DND-41 (cell line): Measurements from ENCODE around the gene EID3.

Experiments used
- ATAC-seq: fragments of 200-7000 bp; cut with Tn5 transposase; 3 replicates; pipeline ENCODE4 v1.9.1; 2021; ENCODE audit warnings: low read depth; ENCODE audit not compliant: insufficient read depth
- DNase-seq: peaks from one replicate; pipeline ENCODE4 v3.0.0-alpha.2; 2020
- H2AFZ ChIP-seq: 2 replicates; pipeline ENCODE4 v1.6.0; 2012; ENCODE audit warnings: low read depth, low read length
- H3K27ac ChIP-seq: 2 replicates; pipeline ENCODE4 v1.5.1; 2012; ENCODE audit warnings: low read length, inconsistent platforms
- H3K27me3 ChIP-seq: fragments of 200-600 bp; sonication (generic); 2 replicates; pipeline ENCODE4 v1.6.0; 2012; ENCODE audit warnings: low read length, mild to moderate bottlenecking, inconsistent platforms; ENCODE audit not compliant: insufficient read depth, poor library complexity
- H3K36me3 ChIP-seq: 2 replicates; pipeline ENCODE4 v1.5.1; 2012; ENCODE audit warnings: low read length, inconsistent platforms; ENCODE audit not compliant: insufficient read depth
- H3K4me1 ChIP-seq: 2 replicates; pipeline ENCODE4 v1.5.1; 2012; ENCODE audit warnings: mild to moderate bottlenecking, low read length; ENCODE audit not compliant: insufficient read depth
- H3K4me2 ChIP-seq: 2 replicates; pipeline ENCODE4 v1.6.0; 2012; ENCODE audit warnings: mild to moderate bottlenecking, moderate library complexity, low read length, inconsistent platforms; ENCODE audit not compliant: insufficient read depth
- H3K4me3 ChIP-seq, 2 experiments: fragments of 200-600 bp in 1 of 2; shearing (Covaris generic) in 1 of 2; 2 replicates each; pipeline ENCODE4 v1.5.1; 2012 to 2016; ENCODE audit warnings: inconsistent platforms in 2 of 2, low read length in 2 of 2, mild to moderate bottlenecking in 2 of 2, low read depth in 1 of 2, moderate library complexity in 1 of 2
- H3K79me2 ChIP-seq: 2 replicates; pipeline ENCODE4 v1.6.0; 2012; ENCODE audit warnings: low read length, inconsistent platforms; ENCODE audit not compliant: insufficient read depth
- H3K9ac ChIP-seq: 2 replicates; pipeline ENCODE4 v1.6.0; 2012; ENCODE audit warnings: low read depth, mild to moderate bottlenecking, inconsistent platforms, low read length, moderate library complexity
- H3K9me3 ChIP-seq: 2 replicates; pipeline ENCODE4 v1.5.1; 2012; ENCODE audit warnings: low read length, moderate library complexity, mild to moderate bottlenecking, inconsistent platforms; ENCODE audit not compliant: insufficient read depth, severe bottlenecking
- H4K20me1 ChIP-seq: 2 replicates; pipeline ENCODE4 v1.6.0; 2012; ENCODE audit warnings: low read length; ENCODE audit not compliant: insufficient read depth
- EZH2 ChIP-seq: IDR thresholded peaks from 3 replicates; pipeline ENCODE4 v1.6.1; 2012; ENCODE audit warnings: borderline replicate concordance, low read depth, mild to moderate bottlenecking, moderate library complexity, low read length, inconsistent platforms; ENCODE audit not compliant: severe bottlenecking
- TF ChIP-seq, protein P1 (sequence below): IDR thresholded peaks from 2 replicates; pipeline ENCODE4 v1.5.1; 2012; ENCODE audit warnings: borderline replicate concordance, low read length, moderate library complexity, mild to moderate bottlenecking; ENCODE audit not compliant: poor library complexity, severe bottlenecking; ENCODE audit errors: extremely low read depth

The EID3 gene

DNA sequence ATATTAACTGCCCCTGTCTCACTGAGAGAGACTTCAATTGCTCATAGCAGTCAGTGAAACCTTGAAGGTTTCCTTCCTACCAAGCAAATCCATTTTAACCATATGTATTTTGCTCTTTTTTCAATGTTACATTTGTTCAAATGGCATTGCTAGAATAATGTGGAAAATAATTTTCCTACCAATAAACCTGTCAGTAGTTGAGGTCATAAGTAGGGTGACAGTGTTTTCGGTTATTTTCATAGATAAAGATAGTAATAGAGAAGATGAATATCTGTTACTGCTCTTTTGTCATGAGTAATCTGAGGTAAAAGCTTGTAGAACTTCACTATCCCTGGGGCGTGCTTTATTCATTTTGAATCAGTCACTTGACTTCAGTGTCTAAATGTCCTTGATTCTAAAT lies 32.6 kb downstream of the EID3 start:
- Histone ChIP-seq H3K27ac (no peak overlapping the region), H3K79me2 (no peaks in the 10 kb centered on the region), H2AFZ (no peak overlapping the region), H3K9me3 (no peaks in the 10 kb centered on the region), H4K20me1 (no peaks in the 10 kb centered on the region), H3K36me3 (peaks cover 89% of the 10 kb centered on the region), H3K9ac (no peak overlapping the region), H3K27me3 (no peaks in the 10 kb centered on the region), H3K4me3 (no peak overlapping the region), H3K4me2 (no peak overlapping the region), H3K4me1 (no peaks in the 10 kb centered on the region)
- DNase-seq (no peak), ATAC-seq (no peak)
- TF ChIP-seq EZH2: no peak
- TF ChIP-seq, protein P1, sequence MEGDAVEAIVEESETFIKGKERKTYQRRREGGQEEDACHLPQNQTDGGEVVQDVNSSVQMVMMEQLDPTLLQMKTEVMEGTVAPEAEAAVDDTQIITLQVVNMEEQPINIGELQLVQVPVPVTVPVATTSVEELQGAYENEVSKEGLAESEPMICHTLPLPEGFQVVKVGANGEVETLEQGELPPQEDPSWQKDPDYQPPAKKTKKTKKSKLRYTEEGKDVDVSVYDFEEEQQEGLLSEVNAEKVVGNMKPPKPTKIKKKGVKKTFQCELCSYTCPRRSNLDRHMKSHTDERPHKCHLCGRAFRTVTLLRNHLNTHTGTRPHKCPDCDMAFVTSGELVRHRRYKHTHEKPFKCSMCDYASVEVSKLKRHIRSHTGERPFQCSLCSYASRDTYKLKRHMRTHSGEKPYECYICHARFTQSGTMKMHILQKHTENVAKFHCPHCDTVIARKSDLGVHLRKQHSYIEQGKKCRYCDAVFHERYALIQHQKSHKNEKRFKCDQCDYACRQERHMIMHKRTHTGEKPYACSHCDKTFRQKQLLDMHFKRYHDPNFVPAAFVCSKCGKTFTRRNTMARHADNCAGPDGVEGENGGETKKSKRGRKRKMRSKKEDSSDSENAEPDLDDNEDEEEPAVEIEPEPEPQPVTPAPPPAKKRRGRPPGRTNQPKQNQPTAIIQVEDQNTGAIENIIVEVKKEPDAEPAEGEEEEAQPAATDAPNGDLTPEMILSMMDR: no peak

DNA sequence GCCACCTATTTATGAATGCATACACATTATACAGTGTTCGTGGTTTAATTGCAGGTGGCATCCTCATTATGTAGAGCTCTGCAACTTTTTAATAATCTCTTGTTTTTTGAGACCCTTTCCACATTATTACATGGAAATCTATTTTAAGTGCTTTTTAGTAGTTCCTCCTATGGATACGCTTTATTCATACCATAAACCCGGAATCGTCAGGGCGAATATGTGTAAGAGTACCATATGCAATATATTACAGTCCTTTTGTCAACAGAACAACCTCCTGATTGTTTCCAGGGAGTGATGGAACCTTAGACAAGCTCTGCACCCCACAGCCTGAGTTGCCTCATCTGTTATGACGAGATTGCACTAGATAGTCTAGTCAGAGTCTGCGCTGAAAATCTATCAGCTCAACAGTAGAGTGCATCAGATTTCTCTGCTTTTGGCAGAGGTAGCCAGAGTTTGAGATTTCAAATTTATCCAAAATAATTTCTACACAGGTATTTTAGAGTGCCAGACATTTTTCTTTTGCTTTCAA lies 33.6 kb downstream of the EID3 start:
- Histone ChIP-seq H2AFZ (no peak overlapping the region), H3K36me3 (peaks cover 89% of the 10 kb centered on the region), H3K4me2 (no peak overlapping the region), H3K27me3 (no peaks in the 10 kb centered on the region), H3K4me1 (no peaks in the 10 kb centered on the region), H3K79me2 (no peaks in the 10 kb centered on the region; the same call in 1 of the 2 replicates), H3K9me3 (no peaks in the 10 kb centered on the region), H3K9ac (no peak overlapping the region), H4K20me1 (no peaks in the 10 kb centered on the region; the same call in 1 of the 2 replicates), H3K4me3 (no peak overlapping the region), H3K27ac (no peak overlapping the region)
- DNase-seq (no peak), ATAC-seq (no peak)
- TF ChIP-seq, protein P1: no peak
- no peak for TF ChIP-seq EZH2

DNA sequence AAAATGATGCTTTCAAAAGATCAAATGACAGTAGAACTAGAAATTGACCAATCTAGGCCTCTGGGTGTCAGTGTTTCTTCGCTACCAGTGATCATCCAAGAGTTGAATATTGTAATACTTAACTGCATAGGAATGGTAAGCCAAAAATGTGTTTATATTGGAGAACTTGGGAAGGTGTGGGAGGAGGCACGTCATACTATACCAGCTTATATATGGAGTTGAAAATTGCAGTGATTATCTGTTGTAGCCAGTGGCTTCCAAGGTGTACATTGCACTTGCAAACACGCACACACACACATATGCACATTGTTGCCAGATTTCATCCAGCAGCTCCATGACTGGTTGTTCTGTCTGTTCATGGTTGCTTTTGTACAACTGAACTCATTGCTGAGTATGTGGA lies 36.1 kb downstream of the EID3 start:
- peaks cover 4% of the 10 kb centered on the region; the same call in 1 of the 2 replicates for H4K20me1 ChIP-seq
- H3K27me3 ChIP-seq: no peaks in the 10 kb centered on the region
- ATAC-seq (no peak), DNase-seq (no peak)
- no peak overlapping the region for H2AFZ ChIP-seq
- H3K4me2 ChIP-seq: no peak overlapping the region
- H3K4me3 ChIP-seq: no peak overlapping the region
- peaks cover 87% of the 10 kb centered on the region for H3K36me3 ChIP-seq
- no peaks in the 10 kb centered on the region for H3K4me1 ChIP-seq
- H3K9me3 ChIP-seq: no peaks in the 10 kb centered on the region
- no peak overlapping the region for H3K9ac ChIP-seq
- H3K79me2 ChIP-seq: peaks cover 3% of the 10 kb centered on the region; the same call in 1 of the 2 replicates
- no peak overlapping the region for H3K27ac ChIP-seq
- TF ChIP-seq, protein P1: peak; percentile 19
- TF ChIP-seq EZH2: no peak

DNA sequence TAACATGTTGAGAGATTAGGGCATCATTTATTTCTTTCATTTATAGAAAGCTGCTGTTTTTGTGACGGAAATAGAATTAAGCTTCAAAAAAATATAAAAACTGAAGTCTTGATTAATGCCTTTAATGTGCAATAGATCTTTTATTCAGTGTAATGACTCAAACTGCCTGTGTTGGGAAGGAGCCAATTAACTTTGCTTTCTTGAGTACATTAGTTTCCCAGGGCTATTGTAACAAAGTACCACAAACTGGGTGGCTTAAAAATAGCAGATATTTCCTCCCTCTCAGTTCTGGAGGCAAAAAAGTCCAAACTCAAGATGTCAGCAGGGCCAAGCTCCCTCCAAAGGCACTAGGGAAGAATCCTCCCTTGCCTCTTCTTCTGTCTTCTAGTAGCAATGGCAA lies 36.6 kb downstream of the EID3 start:
- Histone ChIP-seq H3K4me1 (no peaks in the 10 kb centered on the region), H4K20me1 (peaks cover 4% of the 10 kb centered on the region; the same call in 1 of the 2 replicates), H3K9me3 (no peaks in the 10 kb centered on the region), H2AFZ (no peak overlapping the region), H3K27ac (no peak overlapping the region), H3K4me3 (no peak overlapping the region), H3K4me2 (no peak overlapping the region), H3K36me3 (peaks cover 85% of the 10 kb centered on the region), H3K9ac (no peak overlapping the region), H3K27me3 (no peaks in the 10 kb centered on the region), H3K79me2 (peaks cover 3% of the 10 kb centered on the region; the same call in 1 of the 2 replicates)
- DNase-seq (no peak), ATAC-seq (no peak)
- TF ChIP-seq, protein P1: no peak
- no peak for TF ChIP-seq EZH2
